ENCODE measurements around the gene CHD5.

CHD5 gene

GRCh38 chr1:6200188-6200809 lies 20.2 kb upstream of the CHD5 start:
- DNase-seq = no peak

- DNase-seq = peak; percentile 92
Observed at GRCh38 chr1:6199298-6200187, 19.4 kb upstream of the CHD5 start, which contains the start of gene RPL22. TSS of gene RPL22 (minus strand) at chr1:6199595. CDS start at chr1:6199573, 22 bp downstream.

GRCh38 chr1:6198646-6199297 lies 18.7 kb upstream of the CHD5 start:
- no peak for DNase-seq

GRCh38 chr1:6197746-6198427 lies 17.8 kb upstream of the CHD5 start:
- DNase-seq = no peak

- no peak for DNase-seq
Observed at GRCh38 chr1:6191968-6192367, 11.8 kb upstream of the CHD5 start.

DNA sequence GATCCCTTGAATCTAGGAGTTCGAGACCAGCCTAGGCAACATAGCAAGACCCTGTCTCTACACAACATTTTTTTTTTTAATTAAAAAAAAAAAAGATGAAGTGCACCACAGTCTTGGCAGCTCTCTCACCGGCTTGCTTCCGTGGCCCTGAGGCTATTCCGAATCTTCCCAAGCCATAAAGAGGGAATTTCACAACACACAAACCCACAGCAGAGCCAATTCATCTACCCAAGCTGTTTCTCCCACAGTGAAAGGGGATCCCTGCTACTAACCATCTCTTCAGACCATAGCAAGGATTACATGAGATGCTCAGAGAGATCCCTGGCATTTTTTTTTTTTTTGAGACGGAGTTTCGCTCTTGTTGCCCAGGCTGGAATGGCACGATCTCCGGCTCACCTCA lies 8.3 kb upstream of the CHD5 start:
- no peak for DNase-seq

- no peak for DNase-seq
Observed at GRCh38 chr1:6185635-6186382, 5.7 kb upstream of the CHD5 start.

DNA sequence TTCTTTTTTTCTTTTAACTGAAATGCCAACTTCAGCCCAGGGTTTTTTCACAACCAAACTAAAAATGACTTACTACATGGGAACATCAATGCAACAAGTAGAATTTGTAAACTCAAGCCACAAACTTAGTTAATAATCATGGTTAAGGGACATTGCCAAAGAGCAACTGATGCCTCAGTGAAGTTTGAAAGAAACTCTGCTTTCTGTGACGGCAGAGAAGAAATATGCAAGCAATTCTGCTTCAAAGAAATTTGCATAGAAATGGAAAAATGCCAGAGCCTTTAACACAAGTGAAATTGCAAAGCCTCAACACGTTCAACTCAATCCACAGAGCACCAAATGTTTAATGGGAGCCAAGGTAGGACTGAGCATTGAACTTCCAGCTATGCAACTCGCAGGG lies 5.0 kb upstream of the CHD5 start:
- DNase-seq = no peak

DNA sequence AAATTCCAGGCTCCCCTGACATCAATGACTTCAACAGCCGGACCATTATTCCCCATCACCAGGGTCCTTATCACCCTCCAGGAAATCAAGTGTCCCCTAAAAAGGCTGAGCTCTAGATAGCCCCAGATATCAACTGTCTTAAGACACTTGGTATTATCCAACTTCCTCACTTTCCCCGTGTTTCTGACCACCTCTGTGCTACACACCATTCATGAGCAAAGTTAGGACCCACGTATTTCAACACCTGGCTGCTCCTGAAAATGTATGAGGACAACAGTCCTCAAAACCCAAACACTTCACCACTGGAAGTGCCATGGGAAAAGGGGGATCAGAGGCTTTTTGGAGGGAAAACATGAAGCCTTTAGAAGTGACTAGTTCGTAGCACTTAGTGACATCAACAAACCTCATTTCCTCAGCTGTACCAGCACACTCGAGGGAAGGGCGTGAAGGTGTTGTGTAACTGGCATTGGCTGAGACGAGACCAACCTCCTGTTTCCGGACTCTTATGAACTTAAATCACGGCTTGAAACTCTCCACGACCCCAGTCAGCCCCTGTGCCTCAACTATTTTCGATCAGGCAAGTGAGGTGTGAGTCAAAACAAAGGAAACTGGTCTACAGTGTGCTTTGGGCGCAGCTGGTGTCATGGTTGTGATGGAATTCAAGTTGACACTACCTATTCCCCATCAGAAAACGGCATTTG lies 4.1 kb upstream of the CHD5 start:
- DNase-seq = no peak

- no peak for DNase-seq
Observed at GRCh38 chr1:6183520-6183989, 3.4 kb upstream of the CHD5 start.

GRCh38 chr1:6181347-6181770 lies 1.2 kb upstream of the CHD5 start:
- no peak for DNase-seq

- no peak for DNase-seq
Observed at GRCh38 chr1:6180707-6181311, 688 bp upstream of the CHD5 start.

GRCh38 chr1:6179564-6180175 lies 451 bp downstream of the CHD5 start:
- no peak for DNase-seq

DNA sequence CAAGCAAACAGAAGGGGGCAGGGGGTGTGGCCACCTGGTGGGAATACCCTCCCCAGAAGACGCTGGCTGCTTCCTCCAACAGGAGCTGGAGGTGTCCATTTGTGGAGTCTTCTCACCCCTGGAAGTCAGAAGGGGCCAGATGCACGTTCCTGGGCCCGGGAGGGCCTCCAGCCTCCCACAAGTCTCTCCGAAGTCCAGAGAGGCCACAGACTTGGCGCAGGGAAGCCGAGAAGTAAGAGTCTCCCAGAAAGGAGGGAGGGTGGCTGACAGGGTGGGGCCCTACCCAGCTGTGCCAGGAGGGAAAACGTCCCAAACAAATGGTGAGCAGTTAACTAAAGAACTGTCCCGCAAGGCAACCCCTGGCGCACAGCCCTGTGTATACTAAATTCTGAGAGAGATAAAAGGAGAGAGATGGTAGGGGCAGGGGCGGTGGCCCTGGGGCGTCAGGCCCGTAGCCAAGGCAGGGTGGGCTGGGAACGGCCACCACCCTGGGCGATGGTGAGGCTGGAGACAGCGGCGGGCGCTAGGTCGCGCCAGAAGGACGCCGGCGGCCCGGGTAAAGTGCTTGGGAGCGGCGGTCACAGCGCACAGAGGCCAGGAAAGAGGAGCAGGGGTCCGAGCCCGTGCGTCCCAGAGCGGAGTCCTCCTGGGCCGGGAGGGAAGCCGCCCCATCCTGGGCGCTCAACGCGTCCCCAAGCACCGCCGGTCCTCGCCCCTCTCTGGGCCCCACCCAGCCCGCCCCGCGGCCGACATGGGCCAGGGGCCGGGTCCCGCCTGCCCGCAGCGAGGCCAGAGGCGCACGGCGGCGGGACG lies 1.2 kb downstream of the CHD5 start:
- DNase-seq = no peak

GRCh38 chr1:6177681-6178380 lies 2.3 kb downstream of the CHD5 start:
- no peak for DNase-seq

DNA sequence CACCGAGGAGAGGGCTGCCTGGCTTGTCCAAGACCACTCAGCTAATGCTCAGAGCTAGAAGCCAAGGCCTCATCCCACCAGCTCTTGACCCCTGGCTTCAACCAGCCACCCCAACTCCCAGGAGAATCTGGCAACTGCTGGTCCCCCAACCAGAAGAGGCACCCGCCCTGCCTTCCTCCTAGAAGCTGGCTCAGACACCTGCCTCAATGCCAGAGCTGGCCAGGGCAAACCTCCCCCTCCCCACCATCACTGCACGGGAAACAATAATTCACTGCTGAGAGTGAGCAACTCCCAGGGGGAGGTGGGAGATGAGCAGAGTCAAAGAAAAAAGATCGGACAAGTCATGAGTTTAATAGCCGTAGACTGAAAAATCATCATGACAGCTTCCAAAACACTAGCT lies 3.3 kb downstream of the CHD5 start:
- DNase-seq = no peak

GRCh38 chr1:6175411-6175828 lies 4.7 kb downstream of the CHD5 start:
- no peak for DNase-seq

GRCh38 chr1:6174621-6175410 lies 5.3 kb downstream of the CHD5 start:
- DNase-seq = no peak
